ENCODE measurements around the gene NOA1.

DNA sequence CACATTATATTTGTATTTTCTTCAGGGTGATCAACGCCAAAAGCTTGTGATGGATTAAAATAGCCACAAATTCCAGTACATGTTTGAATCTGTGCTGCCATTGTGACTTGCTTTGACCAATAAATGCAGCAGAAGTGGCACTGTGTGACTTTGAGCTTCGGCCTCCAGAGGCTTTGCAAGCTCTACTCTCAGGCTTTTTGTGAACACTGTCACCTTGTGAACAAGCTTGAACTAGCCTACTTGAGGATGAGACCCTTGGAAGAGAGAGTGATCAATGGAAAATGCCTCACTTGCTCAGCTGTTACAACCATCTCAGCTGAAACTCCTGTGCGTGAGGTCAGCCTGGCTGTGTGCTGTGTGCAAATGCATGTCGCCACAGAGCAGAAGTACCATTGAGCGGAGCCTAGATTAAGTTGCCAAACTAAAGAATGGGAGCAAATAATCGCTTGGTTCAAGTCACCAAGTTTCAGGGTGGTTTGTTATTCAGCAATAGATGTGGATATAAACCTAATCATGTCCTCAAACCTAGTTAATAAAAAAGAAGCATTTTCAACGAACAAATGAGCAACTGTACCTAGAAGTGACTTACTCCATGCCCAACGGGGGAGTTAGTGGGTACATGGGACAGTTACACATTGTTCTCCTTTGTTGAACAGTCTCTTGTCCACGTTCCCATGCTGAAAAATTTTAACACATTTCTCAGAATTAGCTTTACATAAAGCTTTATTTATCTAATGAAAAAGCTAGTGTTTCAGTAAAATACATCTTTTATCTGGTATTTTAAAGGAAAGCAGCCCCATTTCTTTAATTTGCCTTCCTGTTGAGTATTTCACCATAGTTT lies 23.5 kb downstream of the NOA1 start:
- TF ChIP-seq, protein P1, sequence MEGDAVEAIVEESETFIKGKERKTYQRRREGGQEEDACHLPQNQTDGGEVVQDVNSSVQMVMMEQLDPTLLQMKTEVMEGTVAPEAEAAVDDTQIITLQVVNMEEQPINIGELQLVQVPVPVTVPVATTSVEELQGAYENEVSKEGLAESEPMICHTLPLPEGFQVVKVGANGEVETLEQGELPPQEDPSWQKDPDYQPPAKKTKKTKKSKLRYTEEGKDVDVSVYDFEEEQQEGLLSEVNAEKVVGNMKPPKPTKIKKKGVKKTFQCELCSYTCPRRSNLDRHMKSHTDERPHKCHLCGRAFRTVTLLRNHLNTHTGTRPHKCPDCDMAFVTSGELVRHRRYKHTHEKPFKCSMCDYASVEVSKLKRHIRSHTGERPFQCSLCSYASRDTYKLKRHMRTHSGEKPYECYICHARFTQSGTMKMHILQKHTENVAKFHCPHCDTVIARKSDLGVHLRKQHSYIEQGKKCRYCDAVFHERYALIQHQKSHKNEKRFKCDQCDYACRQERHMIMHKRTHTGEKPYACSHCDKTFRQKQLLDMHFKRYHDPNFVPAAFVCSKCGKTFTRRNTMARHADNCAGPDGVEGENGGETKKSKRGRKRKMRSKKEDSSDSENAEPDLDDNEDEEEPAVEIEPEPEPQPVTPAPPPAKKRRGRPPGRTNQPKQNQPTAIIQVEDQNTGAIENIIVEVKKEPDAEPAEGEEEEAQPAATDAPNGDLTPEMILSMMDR (conservative IDR thresholded peaks at IDR 0.05; ENCODE audit: low read length), result no peak
- TF ChIP-seq EZH2phosphoT487 (IDR thresholded peaks at IDR 0.05; ENCODE audit: borderline replicate concordance, low read depth, low read length), result no peak

All from OCI-LY7 (cell line).